VCaP (cell line): ENCODE data around the gene CCND1.

ENCODE experiments used
- H3K27ac ChIP-seq: fragments of 450-650 bp; 2 replicates; pipeline ENCODE4 v1.5.1; 2017
- TF ChIP-seq, protein P1 (sequence below): fragments of 450-650 bp; conservative IDR thresholded peaks from 2 replicates; pipeline ENCODE4 v1.5.1; 2017; ENCODE audit warnings: mild to moderate bottlenecking, moderate library complexity

The CCND1 gene

GRCh38 chr11:69674886-69675714 lies 34.1 kb downstream of the CCND1 start, which contains the start of gene LTO1:
TSS of gene LTO1 (minus strand) at chr11:69675353. CDS start at chr11:69675239, 114 bp downstream.
- TF ChIP-seq, protein P1, sequence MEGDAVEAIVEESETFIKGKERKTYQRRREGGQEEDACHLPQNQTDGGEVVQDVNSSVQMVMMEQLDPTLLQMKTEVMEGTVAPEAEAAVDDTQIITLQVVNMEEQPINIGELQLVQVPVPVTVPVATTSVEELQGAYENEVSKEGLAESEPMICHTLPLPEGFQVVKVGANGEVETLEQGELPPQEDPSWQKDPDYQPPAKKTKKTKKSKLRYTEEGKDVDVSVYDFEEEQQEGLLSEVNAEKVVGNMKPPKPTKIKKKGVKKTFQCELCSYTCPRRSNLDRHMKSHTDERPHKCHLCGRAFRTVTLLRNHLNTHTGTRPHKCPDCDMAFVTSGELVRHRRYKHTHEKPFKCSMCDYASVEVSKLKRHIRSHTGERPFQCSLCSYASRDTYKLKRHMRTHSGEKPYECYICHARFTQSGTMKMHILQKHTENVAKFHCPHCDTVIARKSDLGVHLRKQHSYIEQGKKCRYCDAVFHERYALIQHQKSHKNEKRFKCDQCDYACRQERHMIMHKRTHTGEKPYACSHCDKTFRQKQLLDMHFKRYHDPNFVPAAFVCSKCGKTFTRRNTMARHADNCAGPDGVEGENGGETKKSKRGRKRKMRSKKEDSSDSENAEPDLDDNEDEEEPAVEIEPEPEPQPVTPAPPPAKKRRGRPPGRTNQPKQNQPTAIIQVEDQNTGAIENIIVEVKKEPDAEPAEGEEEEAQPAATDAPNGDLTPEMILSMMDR = no peak
- peak within 1 kb of the TSS; percentile 87 for H3K27ac ChIP-seq

DNA sequence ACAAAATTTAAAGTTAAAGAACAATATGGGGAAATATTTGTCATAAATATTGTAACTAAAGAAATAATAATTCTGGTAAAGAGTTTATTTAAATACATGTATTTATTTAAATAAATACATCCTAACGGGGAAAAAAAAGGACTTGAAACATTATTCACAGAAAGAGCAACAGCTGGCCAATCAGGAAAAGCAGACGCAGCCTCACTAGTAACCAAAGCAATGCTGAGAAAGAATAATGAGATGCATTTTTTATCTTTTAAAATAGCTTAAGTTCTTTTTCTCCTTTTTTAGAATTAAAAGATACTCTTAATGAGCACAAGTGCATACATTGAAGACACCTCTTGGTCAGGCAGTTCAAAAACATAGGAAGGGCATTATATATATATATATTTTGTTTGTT lies 36.8 kb downstream of the CCND1 start:
- H3K27ac ChIP-seq = no peak overlapping the region
- TF ChIP-seq, protein P1 = no peak

- no peak overlapping the region for H3K27ac ChIP-seq
- TF ChIP-seq, protein P1 = no peak
These were observed 39.7 kb downstream of the CCND1 start for GRCh38 chr11:69680688-69681087.

DNA sequence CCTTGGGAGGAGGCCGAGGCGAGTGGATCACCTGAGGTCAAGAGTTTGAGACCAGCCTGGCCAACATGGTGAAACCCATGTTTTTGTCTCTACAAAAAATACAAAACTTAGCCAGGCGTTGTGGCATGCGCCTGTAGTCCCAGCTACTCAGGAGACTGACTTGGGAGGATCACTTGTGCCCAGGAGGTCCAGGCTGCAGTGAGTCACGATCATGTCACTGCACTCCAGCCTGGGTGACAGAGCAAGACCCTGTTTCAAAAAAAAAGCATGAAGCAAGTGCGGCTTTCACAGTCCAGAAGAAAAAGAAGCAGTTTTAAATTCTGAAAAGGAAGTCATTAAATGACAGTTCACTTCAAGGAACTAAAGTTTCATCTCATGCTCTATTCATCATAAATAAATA lies 41.3 kb downstream of the CCND1 start:
- H3K27ac ChIP-seq = no peak overlapping the region
- TF ChIP-seq, protein P1 = no peak

- TF ChIP-seq, protein P1 = no peak
These were observed 41.8 kb downstream of the CCND1 start for GRCh38 chr11:69682681-69683326.

DNA sequence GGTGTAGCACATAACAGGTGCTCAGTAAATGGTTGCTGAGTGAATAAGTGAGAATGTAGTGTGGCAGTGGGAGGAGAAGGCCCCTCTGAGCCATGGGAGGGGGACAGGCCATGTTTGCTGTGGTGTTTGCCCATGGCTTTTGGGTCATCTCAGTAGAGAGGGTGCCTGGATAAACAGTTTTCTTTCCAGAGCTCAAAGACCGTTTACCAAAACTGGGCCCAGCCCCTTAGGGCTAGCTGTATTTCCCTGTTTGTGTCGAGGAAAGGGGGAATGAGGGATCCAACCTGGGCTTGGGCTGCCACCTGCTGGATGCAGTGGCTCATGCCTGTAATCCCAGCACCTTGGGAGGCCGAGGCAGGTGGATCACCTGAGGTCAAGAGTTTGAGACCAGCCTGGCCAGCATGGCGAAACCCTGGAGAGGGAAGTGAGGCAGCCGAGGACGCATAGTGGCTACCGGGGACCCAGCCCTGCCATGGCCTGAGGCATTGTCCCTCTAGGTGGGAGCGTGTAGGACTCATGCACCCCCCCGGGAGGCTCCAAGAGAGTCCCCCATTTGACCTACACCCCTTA lies 42.9 kb downstream of the CCND1 start:
- TF ChIP-seq, protein P1 = peak; percentile 87
- no peak overlapping the region for H3K27ac ChIP-seq

More at GRCh38 chr11:69682681-69683326, 41.8 kb downstream of the CCND1 start:
- H3K27ac ChIP-seq = no peak overlapping the region

DNA sequence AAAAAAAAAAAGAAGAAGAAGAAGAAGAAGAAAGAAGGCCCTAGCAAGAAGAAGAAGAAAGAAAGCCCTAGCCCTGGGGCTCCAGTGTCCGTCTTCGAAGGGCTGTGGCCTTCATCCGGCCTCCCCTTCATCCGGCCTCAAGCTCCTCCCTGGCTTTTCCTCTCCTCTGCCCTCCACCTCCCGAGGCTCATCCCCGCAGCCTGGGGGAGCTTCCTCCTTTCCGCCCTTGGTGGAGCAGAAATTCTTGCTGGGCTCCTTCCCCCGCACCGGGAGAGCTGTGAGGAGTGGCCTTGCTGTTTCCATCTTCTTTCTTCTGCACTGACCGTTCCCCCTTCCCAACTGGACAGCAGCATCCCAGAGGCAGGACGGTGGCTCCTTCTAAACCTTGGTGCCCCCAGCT lies 43.7 kb downstream of the CCND1 start:
- no peak overlapping the region for H3K27ac ChIP-seq
- TF ChIP-seq, protein P1 = no peak
